SU-DHL-6 (cell line): Measurements from ENCODE around the gene PTPRG.

Experiments used
- EZH2phosphoT487 ChIP-seq: fragments of 200-600 bp; sonication (generic), shearing (Covaris generic); conservative IDR thresholded peaks from 2 replicates; pipeline ENCODE4 v1.6.1; 2018; ENCODE audit warnings: mild to moderate bottlenecking, antibody characterized with exemption, low read length, moderate library complexity, mixed read lengths
- TF ChIP-seq, protein P1 (sequence below): fragments of 200-600 bp; sonication (generic); IDR thresholded peaks from one replicate; pipeline ENCODE4 v1.5.1; 2017; ENCODE audit warnings: antibody characterized with exemption, mild to moderate bottlenecking, low read length, moderate library complexity; ENCODE audit not compliant: insufficient read depth, poor library complexity, severe bottlenecking

DNA sequence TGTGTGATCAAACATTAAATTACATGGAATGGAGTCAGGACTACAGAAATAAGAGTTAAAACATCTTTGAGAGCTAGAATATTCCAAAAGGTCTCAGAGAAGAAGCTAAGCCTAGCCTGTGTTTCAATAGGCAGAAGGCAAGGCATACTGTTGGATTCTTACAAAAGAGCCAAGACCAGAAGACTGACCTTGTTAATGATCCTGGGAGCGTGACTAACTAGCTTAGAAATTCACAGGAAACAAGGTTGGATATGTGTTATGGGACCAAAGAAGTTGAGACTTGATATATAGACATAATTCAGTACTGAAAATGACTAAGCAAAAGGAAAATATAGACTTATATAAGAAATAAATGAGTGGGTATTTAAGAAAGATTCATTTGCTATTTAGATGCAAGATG is 761.9 kb downstream of the PTPRG start:
- TF ChIP-seq, protein P1, sequence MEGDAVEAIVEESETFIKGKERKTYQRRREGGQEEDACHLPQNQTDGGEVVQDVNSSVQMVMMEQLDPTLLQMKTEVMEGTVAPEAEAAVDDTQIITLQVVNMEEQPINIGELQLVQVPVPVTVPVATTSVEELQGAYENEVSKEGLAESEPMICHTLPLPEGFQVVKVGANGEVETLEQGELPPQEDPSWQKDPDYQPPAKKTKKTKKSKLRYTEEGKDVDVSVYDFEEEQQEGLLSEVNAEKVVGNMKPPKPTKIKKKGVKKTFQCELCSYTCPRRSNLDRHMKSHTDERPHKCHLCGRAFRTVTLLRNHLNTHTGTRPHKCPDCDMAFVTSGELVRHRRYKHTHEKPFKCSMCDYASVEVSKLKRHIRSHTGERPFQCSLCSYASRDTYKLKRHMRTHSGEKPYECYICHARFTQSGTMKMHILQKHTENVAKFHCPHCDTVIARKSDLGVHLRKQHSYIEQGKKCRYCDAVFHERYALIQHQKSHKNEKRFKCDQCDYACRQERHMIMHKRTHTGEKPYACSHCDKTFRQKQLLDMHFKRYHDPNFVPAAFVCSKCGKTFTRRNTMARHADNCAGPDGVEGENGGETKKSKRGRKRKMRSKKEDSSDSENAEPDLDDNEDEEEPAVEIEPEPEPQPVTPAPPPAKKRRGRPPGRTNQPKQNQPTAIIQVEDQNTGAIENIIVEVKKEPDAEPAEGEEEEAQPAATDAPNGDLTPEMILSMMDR = no peak
- no peak for TF ChIP-seq EZH2phosphoT487
